ENCODE results near the gene ALKBH2. TPM values are rescaled to one million over a fixed set of nuclear protein-coding genes. Genes with fewer than 3 reads are reported as not detected.

Gene ALKBH2
- total RNA-seq (10 to 100 TPM in 1 of 4 donors, 1 to 10 TPM in 3; 7.4 to 12.2 (median 7.6) TPM), polyA plus RNA-seq (12.2 TPM)
- long read RNA-seq, donor 1, partial matches to known transcripts = 1 of 12 reads
- long read RNA-seq, donor 1, other reads (novel, unspliced or antisense) = 5 of 12 reads
- long read RNA-seq, donor 2, partial matches to known transcripts = 0 of 4 reads
- long read RNA-seq, donor 2, other reads (novel, unspliced or antisense) = 1 of 4 reads
- long read RNA-seq, donor 3, transcript ALKBH2-203 (2 exons, 574 nt) = major isoform, 5 of 35 reads
- long read RNA-seq, donor 3, partial matches to known transcripts = 12 of 35 reads
- long read RNA-seq, donor 3, other reads (novel, unspliced or antisense) = 10 of 35 reads
- long read RNA-seq, donor 4, partial matches to known transcripts = 0 of 5 reads
- long read RNA-seq, donor 4, other reads (novel, unspliced or antisense) = 1 of 5 reads

GRCh38 chr12:109093022-109093918 is at the start of gene ALKBH2:
Gene ALKBH2, minus strand, starts transcription at chr12:109093472. Its CDS starts 686 bp downstream, at chr12:109092786.
- Histone ChIP-seq H3K9me3 (ENCODE audit: control insufficient read depth, low read length) (no peaks in the 10 kb centered on the region), H3K27me3 (ENCODE audit: control insufficient read depth, insufficient read depth) (no peaks in the 10 kb centered on the region), H3K4me1 (ENCODE audit: control insufficient read depth, insufficient read depth, low read length) (peaks cover 3% of the 10 kb centered on the region), H3K27ac (ENCODE audit: low read length) (peak within 1 kb of the TSS; percentile 16), H3K4me3 (ENCODE audit: low read length) (peak within 1 kb of the TSS; percentile 66)
- 5% methylated on average over 45 of the region's 45 CpGs for WGBS
- intact Hi-C loops (cut with DNase I) = loop anchor here in 2 of 4 donors (5.0 to 10.0 kb wide), 4 partner anchors 268 to 528 kb away; partner anchors contain the start of genes ISCU (in 1 of the 2), SART3 (in 1 of the 2) and SELPLG (in 1 of the 2)
- DNase-seq (peak; percentile 95 to 98 (median 97)), ATAC-seq (peak; percentile 78 to 82)

GRCh38 chr12:109140560-109140959 is 47.3 kb upstream of the ALKBH2 start:
- no peak overlapping the region for H3K27ac ChIP-seq (ENCODE audit: low read length)
- H3K4me3 ChIP-seq (ENCODE audit: low read length) = no peak overlapping the region
- H3K27me3 ChIP-seq (ENCODE audit: control insufficient read depth, insufficient read depth) = no peaks in the 10 kb centered on the region
- DNase-seq (no peak), ATAC-seq (no peak)
- H3K4me1 ChIP-seq (ENCODE audit: control insufficient read depth, insufficient read depth, low read length) = peaks cover 3% of the 10 kb centered on the region
- 87% methylated on average over 4 of the region's 4 CpGs for WGBS
- no peaks in the 10 kb centered on the region for H3K9me3 ChIP-seq (ENCODE audit: control insufficient read depth, low read length)
- intact Hi-C loops (cut with DNase I) = no loop called here

GRCh38 chr12:109139791-109140190 is 46.5 kb upstream of the ALKBH2 start:
- 73% methylated on average over 7 of the region's 7 CpGs for WGBS
- Histone ChIP-seq H3K27me3 (ENCODE audit: control insufficient read depth, insufficient read depth) (no peaks in the 10 kb centered on the region), H3K4me3 (ENCODE audit: low read length) (no peak overlapping the region), H3K4me1 (ENCODE audit: control insufficient read depth, insufficient read depth, low read length) (peaks cover 3% of the 10 kb centered on the region), H3K9me3 (ENCODE audit: control insufficient read depth, low read length) (no peaks in the 10 kb centered on the region), H3K27ac (ENCODE audit: low read length) (peak overlapping the region; percentile 36)
- intact Hi-C loops (cut with DNase I) = no loop called here
- DNase-seq (no peak), ATAC-seq (peak in 1 of 2 donors; percentile 11)

- DNase-seq = no peak
Observed at GRCh38 chr12:109139360-109139759, 46.1 kb upstream of the ALKBH2 start.

GRCh38 chr12:109137055-109137454 is 43.8 kb upstream of the ALKBH2 start:
- Histone ChIP-seq H3K27ac (ENCODE audit: low read length) (peak overlapping the region; percentile 73), H3K4me1 (ENCODE audit: control insufficient read depth, insufficient read depth, low read length) (peaks cover 13% of the 10 kb centered on the region), H3K4me3 (ENCODE audit: low read length) (no peak overlapping the region), H3K9me3 (ENCODE audit: control insufficient read depth, low read length) (no peaks in the 10 kb centered on the region), H3K27me3 (ENCODE audit: control insufficient read depth, insufficient read depth) (no peaks in the 10 kb centered on the region)
- 73% methylated on average over 2 of the region's 2 CpGs for WGBS
- ATAC-seq (peak; percentile 29 to 47), DNase-seq (no peak)
- intact Hi-C loops (cut with DNase I) = no loop called here

More at GRCh38 chr12:109139360-109139759, 46.1 kb upstream of the ALKBH2 start:
- 71% methylated on average over 9 of the region's 9 CpGs for WGBS
- no peak overlapping the region for H3K4me3 ChIP-seq (ENCODE audit: low read length)
- H3K9me3 ChIP-seq (ENCODE audit: control insufficient read depth, low read length) = no peaks in the 10 kb centered on the region
- peaks cover 6% of the 10 kb centered on the region for H3K4me1 ChIP-seq (ENCODE audit: control insufficient read depth, insufficient read depth, low read length)
- peak overlapping the region; percentile 36 for H3K27ac ChIP-seq (ENCODE audit: low read length)
- H3K27me3 ChIP-seq (ENCODE audit: control insufficient read depth, insufficient read depth) = no peaks in the 10 kb centered on the region
- peak; percentile 15 to 20 for ATAC-seq
- intact Hi-C loops (cut with DNase I) = no loop called here

DNA sequence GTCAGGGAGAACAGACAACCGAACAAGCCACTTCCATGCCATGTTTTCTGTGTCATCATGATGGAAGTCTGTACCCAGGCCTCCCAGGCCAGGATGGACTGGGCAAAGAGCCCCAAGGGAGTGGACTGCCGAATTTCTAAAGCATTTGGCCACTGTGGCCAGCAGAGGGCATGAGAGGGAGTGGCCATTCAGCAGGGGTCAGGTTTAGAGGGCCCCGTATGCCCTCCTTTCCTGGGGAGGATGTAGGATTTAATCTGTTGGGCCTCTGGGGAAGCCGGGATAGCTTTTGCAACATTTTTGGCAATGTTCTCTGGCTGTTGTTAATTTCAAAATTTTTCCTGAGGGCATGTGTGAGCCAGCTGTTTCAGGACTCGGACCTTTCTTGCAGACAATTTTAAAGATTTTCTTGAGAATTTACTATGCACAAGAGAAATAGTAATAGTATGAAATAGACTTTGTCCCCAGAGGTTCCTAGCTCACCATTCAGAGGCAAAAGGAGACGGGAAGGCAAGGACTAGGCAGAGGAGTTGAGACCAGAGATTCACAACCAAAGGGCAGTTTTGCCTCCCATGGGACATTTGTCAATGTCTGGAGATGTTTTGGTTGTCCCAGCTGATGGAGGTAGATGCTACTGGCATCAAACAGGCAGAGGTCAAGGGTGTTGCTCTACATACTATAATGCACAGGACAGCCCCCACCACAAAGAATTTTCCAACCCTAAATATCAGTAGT is 41.1 kb upstream of the ALKBH2 start:
- peak; percentile 66 to 80 (median 75) for DNase-seq
- peak; percentile 40 for ATAC-seq
- intact Hi-C loops (cut with DNase I) = no loop called here
- Histone ChIP-seq H3K27ac (ENCODE audit: low read length) (peak overlapping the region; percentile 79), H3K4me1 (ENCODE audit: control insufficient read depth, insufficient read depth, low read length) (peaks cover 15% of the 10 kb centered on the region), H3K4me3 (ENCODE audit: low read length) (no peak overlapping the region), H3K27me3 (ENCODE audit: control insufficient read depth, insufficient read depth) (no peaks in the 10 kb centered on the region), H3K9me3 (ENCODE audit: control insufficient read depth, low read length) (no peaks in the 10 kb centered on the region)
- 40% methylated on average over 6 of the region's 6 CpGs for WGBS

GRCh38 chr12:109131154-109132050 is 38.1 kb upstream of the ALKBH2 start:
- 45% methylated on average over 24 of the region's 24 CpGs for WGBS
- peaks cover 15% of the 10 kb centered on the region for H3K4me1 ChIP-seq (ENCODE audit: control insufficient read depth, insufficient read depth, low read length)
- H3K4me3 ChIP-seq (ENCODE audit: low read length) = no peak overlapping the region
- peak; percentile 82 to 90 (median 89) for DNase-seq
- H3K27ac ChIP-seq (ENCODE audit: low read length) = peak overlapping the region; percentile 86
- intact Hi-C loops (cut with DNase I) = no loop called here
- no peaks in the 10 kb centered on the region for H3K27me3 ChIP-seq (ENCODE audit: control insufficient read depth, insufficient read depth)
- peak; percentile 90 to 91 for ATAC-seq
- H3K9me3 ChIP-seq (ENCODE audit: control insufficient read depth, low read length) = no peaks in the 10 kb centered on the region

GRCh38 chr12:109130297-109131153 is 37.3 kb upstream of the ALKBH2 start:
- intact Hi-C loops (cut with DNase I) = no loop called here
- WGBS = 66% methylated on average over 15 of the region's 15 CpGs
- Histone ChIP-seq H3K27me3 (ENCODE audit: control insufficient read depth, insufficient read depth) (no peaks in the 10 kb centered on the region), H3K4me1 (ENCODE audit: control insufficient read depth, insufficient read depth, low read length) (peaks cover 15% of the 10 kb centered on the region), H3K9me3 (ENCODE audit: control insufficient read depth, low read length) (no peaks in the 10 kb centered on the region), H3K4me3 (ENCODE audit: low read length) (no peak overlapping the region), H3K27ac (ENCODE audit: low read length) (peak overlapping the region; percentile 84)
- ATAC-seq (peak; percentile 27 to 40), DNase-seq (no peak)

DNA sequence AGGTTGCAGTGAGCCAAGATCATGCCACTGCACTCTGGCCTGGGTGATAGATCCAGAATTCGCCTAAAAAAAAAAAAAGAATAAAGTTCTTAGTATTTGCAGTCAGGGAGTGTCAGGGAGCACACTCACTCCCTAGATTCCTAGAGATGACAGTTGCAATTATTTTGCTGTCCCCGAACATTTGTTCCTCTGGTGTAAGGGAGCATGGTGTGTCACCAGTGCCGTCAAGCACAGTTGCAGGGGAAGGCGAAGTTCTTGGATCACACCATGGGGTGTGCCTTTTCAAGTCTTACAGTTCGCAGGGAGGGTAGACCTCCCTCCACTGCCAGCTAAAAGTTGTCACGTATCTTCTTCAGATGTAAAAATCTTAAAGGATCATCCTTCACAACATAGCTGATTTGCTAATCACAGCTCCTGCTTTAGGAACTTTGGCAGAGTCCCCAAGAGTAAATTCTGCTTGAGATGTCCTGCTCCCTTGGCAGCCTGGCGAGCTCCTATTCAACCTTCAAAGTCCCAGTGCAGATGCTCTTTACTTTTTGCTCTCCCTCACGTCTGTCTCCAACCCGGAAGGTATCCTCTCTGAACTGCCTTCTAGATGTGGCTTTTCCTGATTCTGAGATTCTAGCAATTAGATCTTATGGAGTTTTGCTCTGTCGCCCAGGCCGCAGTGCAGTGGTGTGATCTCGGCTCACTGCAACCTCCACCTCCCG is 34.4 kb upstream of the ALKBH2 start:
- H3K27ac ChIP-seq (ENCODE audit: low read length) = no peak overlapping the region
- H3K4me1 ChIP-seq (ENCODE audit: control insufficient read depth, insufficient read depth, low read length) = peaks cover 7% of the 10 kb centered on the region
- intact Hi-C loops (cut with DNase I) = no loop called here

More for the DNA sequence above, 34.4 kb upstream of the ALKBH2 start:
- no peak for DNase-seq
- no peak overlapping the region for H3K4me3 ChIP-seq (ENCODE audit: low read length)
- ATAC-seq = no peak
- no peaks in the 10 kb centered on the region for H3K27me3 ChIP-seq (ENCODE audit: control insufficient read depth, insufficient read depth)
- 79% methylated on average over 13 of the region's 13 CpGs for WGBS
- H3K9me3 ChIP-seq (ENCODE audit: control insufficient read depth, low read length) = no peaks in the 10 kb centered on the region

All from right cardiac atrium (tissue), 5 donors.